GM21447 (cell line): Measurements from ENCODE around the gene TSHZ2.

ENCODE experiments used
- ATAC-seq: cut with Tn5 transposase; IDR thresholded peaks from one replicate; pipeline ENCODE4 v1.9.1; 2021; ENCODE audit not compliant: unreplicated experiment

Gene TSHZ2, protein sequence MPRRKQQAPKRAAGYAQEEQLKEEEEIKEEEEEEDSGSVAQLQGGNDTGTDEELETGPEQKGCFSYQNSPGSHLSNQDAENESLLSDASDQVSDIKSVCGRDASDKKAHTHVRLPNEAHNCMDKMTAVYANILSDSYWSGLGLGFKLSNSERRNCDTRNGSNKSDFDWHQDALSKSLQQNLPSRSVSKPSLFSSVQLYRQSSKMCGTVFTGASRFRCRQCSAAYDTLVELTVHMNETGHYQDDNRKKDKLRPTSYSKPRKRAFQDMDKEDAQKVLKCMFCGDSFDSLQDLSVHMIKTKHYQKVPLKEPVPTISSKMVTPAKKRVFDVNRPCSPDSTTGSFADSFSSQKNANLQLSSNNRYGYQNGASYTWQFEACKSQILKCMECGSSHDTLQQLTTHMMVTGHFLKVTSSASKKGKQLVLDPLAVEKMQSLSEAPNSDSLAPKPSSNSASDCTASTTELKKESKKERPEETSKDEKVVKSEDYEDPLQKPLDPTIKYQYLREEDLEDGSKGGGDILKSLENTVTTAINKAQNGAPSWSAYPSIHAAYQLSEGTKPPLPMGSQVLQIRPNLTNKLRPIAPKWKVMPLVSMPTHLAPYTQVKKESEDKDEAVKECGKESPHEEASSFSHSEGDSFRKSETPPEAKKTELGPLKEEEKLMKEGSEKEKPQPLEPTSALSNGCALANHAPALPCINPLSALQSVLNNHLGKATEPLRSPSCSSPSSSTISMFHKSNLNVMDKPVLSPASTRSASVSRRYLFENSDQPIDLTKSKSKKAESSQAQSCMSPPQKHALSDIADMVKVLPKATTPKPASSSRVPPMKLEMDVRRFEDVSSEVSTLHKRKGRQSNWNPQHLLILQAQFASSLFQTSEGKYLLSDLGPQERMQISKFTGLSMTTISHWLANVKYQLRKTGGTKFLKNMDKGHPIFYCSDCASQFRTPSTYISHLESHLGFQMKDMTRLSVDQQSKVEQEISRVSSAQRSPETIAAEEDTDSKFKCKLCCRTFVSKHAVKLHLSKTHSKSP (N-terminal part only)

DNA sequence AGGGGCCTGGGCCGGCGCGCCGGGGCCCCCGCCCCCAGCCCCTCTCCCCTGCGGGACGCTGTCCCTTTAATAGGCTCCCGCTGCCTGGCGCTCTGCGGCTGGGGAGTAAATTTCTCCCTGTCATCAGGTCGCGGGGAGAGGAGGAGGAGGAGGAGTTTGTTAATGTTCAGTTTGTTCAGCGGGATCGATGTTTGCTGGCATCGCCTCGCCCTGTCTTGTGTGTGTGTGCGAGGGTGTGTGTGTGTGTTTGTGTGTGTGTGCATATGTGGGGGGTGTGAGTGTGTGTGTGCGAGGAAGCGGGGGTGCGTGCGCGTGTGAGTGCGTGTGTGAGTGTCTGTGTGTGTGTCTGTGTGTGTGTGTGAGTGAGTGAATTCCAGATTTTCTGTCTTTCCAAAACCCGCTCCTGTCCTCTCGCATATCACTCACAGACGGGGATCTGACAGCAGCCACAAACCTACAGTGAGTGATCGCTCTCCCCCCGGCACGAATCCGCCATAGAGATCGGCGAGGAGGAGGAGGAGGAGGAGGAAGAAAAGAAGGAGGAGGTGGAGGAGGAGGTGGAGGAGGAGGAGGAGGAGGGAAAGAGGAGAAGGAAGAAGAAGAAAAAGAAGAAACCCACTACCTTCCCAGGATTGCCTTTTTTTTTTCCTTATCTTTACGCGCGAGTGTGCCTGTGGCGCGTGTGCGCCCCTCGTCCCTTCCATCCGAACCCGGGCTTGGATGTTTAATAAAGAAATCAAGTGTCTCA lies at the start of gene TSHZ2:
TSHZ2 (plus strand) TSS at position 169 of the 748 bp plus-strand sequence. CDS start 936 bp downstream, outside the sequence.
- ATAC-seq: no peak

DNA sequence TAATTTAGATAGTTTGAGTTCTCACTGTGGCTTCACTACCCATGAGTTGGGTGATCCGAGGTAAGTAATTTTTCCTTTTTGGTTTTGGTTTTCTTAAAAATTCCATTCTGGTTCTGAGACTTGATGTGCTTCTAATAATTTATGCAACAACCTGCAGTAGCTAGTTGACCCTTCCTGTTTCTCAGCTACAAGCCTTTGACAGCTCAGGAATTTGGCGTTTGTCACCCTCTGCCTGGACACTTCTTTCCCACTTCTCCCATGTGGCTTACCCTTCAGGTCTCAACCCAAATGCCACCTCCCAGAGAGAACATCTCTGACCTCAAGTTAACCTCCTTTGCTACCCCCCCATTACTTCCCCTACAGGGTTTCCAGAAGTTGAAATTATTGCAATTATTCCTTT lies 49.7 kb upstream of the TSHZ2 start:
- ATAC-seq: no peak

DNA sequence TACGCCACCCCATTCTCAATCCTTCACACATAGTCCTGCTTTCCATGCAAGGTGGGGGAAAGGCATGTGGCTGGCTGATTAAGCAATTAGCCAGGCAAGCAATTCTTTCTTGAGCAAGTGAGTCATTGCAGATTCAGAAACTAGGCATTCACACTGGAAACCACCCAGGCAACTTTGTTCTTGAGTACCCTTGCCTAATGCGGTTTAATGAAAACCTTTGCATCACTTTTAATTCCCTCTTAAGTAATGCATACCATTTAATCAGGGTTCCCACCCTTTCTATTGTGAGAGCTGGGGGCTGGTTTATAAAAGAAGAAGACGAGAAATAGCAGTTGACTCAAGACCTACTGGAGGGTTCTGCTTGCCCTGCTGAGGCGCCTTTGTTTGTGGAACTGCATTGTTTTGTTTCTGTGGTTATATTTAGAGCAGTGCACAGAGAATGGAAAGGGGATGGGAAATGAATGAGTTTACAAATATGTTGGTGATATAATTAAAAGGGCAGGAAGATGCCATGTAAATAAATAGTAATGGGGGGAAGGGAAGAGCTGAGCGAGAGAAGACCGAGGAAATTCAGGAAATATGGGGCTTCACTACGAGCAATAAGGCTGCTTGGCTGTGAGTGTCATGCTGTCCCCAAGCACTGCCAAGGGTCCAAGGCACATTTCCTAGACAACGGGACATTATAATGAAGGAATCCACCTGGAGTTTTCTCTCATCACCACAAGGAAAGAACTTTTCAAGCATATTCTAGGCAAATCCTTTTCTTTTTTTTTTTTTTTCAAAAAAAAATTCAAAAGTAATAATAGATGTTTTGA lies 48.8 kb upstream of the TSHZ2 start:
- no peak for ATAC-seq

DNA sequence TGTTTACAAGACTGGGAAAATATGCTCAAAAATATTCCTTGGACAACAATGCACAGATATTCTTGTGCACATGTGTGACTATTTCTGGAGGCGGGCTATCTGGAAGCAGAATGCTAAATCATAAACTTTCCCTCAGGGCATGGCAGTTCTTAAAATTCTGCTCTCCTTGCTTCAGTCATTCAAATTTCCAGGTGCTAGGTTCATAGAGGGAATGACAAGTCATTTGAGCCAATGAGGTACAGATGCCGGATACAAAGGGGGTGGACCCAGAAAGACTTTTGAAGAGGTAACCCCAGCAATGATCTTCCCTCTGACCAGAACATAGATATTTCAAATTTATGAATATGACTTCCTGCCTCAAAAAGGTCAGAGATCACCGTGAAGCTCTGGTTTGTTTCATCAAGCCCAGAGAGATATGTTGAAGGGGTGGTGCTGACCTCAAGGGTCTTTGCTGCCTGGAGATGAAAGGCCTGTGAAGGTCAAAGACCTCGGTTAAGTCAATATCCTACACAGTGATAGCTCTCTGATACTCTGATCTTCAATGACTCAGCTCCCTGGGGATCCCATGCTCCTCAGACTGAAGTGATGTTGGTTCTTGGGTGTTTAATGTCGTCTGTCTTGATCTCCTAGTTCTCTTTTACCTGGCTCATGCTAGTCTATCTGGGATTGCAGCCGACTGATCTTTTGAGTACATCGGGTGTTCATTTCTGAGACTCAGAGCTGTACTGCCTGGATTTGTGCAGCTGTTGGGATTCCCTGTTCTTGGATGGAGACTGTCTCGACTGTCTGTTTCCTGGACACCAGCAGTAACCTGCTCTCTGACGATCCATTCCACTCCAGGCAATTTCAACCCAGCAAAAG lies 47.5 kb upstream of the TSHZ2 start:
- no peak for ATAC-seq

DNA sequence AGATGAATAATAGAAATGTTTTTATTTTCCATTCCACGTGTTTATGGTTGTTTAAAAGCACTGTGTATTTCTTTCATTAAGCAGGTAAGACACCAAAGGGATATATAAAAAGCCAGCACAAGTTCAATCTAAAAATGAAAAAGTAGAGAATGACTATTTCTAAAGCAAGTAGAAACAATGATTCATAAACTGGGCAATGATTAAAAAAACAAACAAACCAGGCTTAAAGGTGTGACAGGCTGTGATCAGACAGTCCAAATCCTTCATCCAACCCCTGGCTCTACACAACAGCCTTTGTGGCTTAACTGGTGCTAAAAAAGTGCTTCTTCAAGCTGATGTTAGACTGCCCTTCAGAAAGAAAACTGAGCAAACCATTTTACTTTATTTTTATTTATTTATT lies 45.7 kb upstream of the TSHZ2 start:
- no peak for ATAC-seq

DNA sequence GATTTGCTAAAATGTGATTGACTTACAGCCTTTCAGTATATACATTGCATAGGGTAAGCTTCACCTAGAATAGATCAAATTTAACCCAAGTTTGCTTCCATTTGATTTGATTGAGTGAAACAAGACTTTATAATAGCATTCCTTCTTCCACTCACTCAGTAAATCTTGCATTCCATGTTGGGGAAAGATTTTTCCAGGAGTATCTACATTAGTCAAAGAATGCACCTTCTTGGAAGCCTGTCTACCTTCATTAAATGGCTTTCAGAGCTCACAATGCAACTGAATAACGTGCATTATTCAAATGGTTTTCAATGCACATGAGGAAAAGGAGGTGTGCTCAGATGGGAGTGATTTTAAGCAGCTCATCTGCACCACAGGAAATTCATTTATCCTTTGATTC lies 38.3 kb upstream of the TSHZ2 start:
- ATAC-seq: no peak

DNA sequence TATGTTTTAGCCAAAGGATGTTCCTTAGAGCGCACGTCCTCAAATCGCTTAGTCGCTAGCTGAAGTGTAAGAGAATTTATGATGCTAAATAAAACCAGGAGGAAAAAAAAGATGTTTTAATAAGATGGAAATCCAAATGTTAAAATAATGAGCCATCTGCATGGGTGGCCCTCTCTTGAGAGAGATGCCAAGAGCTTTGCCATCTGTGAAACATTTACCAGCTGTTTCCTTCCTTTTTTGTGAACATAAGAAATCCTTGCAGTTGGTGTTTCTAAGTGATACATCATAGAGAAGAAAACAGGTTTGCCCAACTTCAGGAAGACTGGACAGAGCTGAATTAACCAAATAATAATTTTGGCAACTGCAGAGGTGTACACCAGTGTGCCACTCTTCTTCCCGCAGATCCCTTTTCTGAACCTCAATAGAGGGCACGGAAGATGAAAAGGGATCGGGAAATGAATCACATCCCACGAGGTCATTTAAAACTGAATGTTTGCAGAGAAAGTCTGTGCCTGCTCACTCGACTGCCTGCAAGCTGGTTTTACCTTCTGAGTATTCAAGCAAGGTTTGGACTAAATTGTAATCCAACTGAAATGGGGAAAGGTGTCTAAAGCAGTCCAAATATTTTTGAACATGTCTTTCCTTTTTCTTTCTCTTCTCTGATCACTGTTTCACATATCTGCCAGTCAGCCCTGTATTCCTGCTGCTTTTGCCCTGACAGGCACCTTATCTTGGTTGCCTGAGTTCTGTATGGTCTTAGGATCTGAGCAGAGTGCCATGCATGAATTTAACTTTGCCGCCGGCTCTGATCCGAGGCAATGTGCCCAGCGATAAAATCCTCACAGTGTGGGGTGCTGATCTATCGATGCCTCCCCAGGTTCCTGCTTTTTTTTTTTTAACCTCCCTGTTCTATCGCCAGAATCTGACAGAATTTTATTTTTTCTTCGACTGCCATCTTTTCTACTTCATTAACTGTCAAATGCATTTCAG lies 35.5 kb upstream of the TSHZ2 start:
- no peak for ATAC-seq

DNA sequence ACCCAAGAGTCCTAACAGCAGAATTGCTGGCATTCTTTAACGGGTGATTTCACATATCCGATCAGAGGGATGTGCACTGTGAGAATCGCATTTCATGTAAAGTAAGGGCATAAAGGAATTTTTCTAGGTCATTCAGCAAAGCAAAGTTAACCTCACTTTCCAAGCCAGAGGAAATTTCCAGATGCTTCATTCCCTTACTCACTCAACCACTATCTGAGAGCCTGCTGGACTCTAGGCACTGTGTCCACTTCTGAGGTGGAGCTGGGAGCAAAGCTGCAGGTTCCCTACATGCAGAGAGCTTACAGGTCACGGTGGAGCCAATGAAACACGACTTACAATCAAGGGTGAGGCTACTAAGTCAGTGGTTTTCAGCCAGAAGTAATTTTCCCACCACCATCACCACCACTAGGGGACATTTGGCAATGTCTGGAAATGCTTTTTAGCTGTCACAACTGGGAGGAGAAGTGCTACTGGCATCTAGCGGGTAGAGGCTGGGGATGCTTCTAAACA lies 34.5 kb upstream of the TSHZ2 start:
- no peak for ATAC-seq

DNA sequence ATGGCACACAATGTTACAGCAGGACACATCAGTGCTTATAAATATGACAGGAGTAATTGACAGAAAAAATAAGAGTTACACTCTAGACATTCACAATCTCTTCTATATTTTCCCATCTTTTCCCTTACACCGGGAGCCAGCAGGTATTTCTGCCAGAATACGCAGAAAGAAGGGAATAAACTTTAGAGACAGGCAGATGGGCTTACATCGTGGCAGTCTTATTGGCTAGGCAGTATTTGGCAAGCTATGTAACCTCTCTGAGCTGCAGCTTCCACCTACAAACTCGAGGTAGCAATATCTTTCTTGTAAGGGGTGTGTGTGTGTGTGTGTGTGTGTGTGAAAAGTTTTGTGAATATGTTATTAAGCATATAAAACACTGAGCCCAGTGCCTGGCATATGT lies 33.0 kb upstream of the TSHZ2 start:
- ATAC-seq: no peak

DNA sequence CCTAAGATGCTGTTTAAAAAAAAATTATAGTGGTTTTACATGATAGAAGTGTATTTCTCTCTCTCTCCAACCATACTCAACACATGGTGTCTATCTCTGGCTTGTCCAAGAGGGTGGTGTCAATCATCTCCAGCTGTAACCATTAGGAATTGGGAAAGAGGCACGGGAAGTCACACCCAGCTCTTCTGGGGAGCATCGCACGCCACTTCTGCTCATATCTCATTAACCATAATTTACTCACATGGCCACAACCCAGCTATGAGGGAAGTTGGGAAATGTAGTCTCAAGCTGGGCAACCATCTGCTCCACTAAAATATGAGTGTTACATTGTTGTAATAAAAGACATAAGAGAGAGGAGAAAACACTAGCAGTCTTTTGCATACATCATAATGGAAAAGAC lies 30.4 kb upstream of the TSHZ2 start:
- no peak for ATAC-seq

DNA sequence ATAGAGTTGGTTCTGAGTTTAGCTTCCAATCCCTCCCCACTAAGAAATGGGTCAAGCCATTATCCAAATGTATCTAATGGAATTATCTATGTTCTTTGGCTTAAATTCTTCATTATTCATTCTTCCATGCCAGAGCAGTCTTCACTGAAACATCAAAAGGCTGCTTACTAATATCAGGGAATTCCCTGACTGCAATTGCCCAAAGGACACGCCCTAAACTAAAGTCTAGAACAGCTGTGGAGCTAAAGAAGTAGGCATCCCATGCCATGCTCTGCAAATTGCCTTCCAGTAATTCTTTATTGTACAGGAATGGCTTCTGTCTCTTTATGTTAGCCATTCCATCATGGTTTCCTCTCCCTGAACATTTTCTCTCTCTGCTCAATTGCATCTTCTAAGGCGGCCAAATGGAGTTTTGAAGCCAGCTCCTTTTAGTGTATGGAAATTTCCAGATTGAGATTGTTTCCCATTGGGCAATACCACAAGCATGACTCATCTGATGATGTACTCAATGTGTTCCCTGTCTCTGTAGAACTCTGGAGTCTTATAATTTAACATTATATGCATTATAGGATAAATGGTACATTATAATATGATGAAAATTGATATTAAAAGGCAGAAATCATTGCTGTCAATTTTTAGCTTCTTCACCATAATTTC lies 28.8 kb upstream of the TSHZ2 start:
- no peak for ATAC-seq

DNA sequence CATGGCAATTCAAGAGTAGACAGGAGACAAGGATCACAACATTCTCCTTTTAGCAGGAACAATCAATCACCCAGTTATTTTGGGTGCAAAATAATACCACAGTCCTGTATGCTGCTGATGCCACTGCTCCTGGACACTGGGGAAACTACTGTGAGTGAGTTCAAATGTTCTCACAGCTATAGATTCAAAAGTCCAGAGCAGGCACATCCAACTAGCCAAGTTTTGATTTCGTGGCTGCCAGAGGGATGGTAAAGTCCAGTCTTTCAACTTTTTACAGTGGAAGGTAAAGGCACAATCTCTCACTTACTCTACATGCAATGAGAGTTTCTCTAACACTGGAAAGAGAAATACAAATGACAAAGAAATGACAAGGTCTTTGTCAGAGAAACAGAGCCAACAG lies 26.9 kb upstream of the TSHZ2 start:
- ATAC-seq: no peak

DNA sequence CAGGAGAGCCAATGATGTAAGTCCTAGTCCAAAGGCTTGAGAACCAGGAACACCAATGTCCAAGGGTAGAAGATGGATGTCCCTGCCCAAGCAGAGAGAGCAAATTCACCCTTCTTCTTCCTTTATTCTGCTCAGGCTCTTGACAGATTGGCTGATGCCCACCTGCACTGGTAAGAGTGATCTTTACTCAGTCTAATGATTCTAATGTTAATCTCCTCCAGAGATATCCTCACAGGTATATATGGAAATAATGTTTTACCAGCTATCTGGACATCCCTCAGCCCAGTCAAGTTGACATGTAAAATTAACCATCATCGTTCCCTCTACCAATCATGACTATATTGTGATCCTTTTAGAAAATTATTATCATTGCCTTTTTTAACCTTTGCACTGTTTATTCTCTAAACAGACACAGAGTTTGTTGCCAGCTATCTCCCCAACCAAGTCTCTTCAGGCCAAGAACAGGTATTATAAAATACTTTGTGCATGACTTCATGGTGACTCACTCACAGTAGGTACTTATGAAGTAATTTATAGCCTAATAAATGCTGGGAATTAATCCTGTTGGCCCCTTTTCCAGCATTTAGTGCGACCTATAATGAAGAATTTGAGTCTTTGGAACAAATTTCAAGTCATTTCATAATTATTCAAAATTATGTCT lies 26.2 kb upstream of the TSHZ2 start:
- ATAC-seq: no peak

DNA sequence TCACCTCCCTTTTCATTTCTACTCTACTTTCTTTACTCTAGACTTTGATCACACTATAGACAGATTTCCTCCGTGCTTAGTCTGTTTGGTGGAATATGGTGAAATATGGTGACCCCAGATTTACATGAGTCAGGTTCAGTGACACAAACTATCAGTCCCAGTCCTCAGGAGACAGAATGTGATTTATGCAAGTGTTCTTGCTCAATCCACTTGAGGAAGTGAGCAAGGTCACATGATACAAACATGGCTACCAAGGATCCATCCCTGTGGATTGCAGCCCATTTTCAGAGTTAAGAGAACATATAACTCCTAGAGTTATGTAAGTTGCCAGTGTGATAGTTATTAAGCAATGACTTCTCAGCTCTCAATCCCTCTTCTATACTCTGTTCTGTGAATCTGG lies 23.7 kb upstream of the TSHZ2 start:
- ATAC-seq: no peak

DNA sequence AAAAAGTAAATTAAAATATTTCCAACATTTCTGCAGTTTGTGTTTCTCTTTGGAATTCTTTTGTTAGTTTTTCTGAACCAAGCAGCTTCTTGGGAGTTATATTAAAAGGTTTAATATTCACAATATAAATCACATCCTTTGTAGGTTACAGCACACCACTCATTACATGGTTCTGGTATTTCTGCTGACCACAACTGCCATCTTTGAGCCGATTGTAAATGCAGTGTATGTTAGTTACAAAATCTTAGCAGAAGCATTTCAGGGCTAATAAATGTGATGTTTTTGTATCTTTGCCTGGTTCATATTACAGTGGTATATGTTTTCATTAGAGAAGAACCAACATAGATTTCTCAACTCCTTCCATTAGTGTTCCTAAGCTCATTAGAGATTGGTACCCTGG lies 19.1 kb upstream of the TSHZ2 start:
- ATAC-seq: no peak

DNA sequence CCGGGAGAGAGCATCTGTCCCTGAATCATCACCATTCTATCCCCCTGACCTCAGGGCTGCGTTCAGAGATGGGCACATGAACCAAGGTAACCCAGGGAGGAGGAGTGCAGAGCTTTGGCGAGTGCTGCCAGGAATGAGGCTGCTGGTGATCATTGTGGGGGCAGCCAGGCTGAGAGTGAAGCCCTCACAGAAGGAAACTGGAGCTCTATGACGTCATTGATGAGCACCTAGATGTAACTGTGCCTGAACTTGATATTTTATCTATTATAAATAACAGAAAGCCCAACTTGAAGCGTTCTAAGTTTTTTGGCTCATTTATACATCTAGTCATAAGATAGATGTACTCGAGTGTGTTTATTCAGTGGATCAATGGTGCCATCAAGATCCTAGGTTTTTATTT lies 17.3 kb upstream of the TSHZ2 start:
- no peak for ATAC-seq

DNA sequence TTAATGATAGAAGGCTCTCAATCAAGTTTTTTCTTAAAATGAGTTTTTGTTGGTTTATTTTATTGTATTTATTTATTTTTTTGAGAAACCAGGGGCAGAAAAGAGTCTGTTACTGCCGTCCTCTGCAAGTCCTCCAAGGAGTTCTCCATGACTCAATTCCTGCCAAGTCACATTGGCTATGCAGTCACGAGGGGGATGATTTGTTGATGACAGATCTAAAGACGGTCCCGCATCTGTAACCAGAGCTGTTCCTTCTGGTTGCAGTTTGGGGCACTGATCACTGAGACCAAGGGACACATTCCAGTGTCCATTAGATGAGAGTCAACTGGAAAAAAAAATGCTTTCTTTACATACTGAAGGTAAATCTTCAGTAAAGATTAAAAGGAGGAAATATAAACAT lies 13.9 kb upstream of the TSHZ2 start:
- no peak for ATAC-seq
